Measurements from ENCODE around the gene RALGPS1.

The RALGPS1 gene

DNA sequence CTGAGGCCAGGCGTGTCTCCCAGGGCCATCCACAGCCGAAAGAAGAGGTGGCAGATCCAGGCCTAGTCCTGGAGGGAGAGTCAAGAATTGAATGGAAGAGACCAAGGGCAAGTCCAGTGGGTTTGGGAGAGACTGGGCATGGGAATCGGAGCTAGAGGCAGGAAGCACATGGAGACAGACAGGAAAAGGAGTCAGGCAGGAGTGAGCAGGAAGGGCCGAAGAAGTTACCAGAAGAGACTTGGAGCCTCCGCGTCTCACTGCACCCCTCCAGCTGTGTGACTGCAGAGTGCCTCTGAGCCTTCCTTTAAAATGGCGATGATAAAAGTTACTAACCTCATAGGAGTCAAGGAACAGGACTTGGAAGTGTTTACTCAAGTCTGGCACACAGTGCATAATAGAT is 272.2 kb downstream of the RALGPS1 start:
- H3K4me3 Mint-ChIP-seq, result no peak overlapping the region
- intact Hi-C loops (cut with micrococcal nuclease), result no loop called here
- no peak overlapping the region for H3K27ac Mint-ChIP-seq
- no peaks in the 10 kb centered on the region for H3K4me1 Mint-ChIP-seq (ENCODE audit: low read depth)
- H3K9me3 Mint-ChIP-seq, result no peaks in the 10 kb centered on the region
- H3K36me3 Mint-ChIP-seq (ENCODE audit: low read depth), result no peaks in the 10 kb centered on the region
- H3K27me3 Mint-ChIP-seq, result peaks cover 15% of the 10 kb centered on the region

GRCh38 chr9:127187231-127187956 is 272.8 kb downstream of the RALGPS1 start:
- Mint-ChIP-seq H3K4me1 (ENCODE audit: low read depth) (no peaks in the 10 kb centered on the region), H3K27ac (no peak overlapping the region)

GRCh38 chr9:127188396-127188795 is 273.8 kb downstream of the RALGPS1 start:
- intact Hi-C loops (cut with micrococcal nuclease), result no loop called here
- Mint-ChIP-seq H3K9me3 (no peaks in the 10 kb centered on the region), H3K4me1 (ENCODE audit: low read depth) (no peaks in the 10 kb centered on the region)

More at GRCh38 chr9:127187231-127187956, 272.8 kb downstream of the RALGPS1 start:
- Mint-ChIP-seq H3K9me3 (no peaks in the 10 kb centered on the region), H3K36me3 (ENCODE audit: low read depth) (no peaks in the 10 kb centered on the region), H3K4me3 (no peak overlapping the region), H3K27me3 (peaks cover 18% of the 10 kb centered on the region)
- intact Hi-C loops (cut with micrococcal nuclease), result no loop called here

DNA sequence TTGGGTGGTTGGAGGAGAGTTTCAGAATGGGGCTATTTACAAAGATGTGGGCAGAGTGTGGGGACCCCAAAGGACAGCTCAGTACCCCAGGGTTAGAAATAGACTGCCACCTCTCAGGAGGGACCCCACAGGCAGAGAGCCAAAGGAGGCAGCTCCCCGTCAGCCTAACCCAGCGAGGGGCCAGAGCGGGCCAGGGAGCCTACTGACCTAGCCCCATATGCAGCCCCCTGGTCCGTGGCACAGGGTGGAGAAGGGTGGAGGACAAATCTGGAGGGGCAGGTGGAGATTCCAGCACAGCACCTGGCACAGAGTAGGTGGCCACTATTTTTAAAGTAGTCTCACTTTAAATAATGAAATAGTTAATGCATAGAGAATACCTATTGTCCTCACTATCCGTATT is 275.0 kb downstream of the RALGPS1 start:
- no peaks in the 10 kb centered on the region for H3K36me3 Mint-ChIP-seq (ENCODE audit: low read depth)
- intact Hi-C loops (cut with micrococcal nuclease), result no loop called here
- H3K27me3 Mint-ChIP-seq, result peaks cover 21% of the 10 kb centered on the region
- no peaks in the 10 kb centered on the region for H3K9me3 Mint-ChIP-seq
- no peak overlapping the region for H3K27ac Mint-ChIP-seq
- H3K4me1 Mint-ChIP-seq (ENCODE audit: low read depth), result no peaks in the 10 kb centered on the region
- H3K4me3 Mint-ChIP-seq, result no peak overlapping the region

More at GRCh38 chr9:127188396-127188795, 273.8 kb downstream of the RALGPS1 start:
- Mint-ChIP-seq H3K27ac (no peak overlapping the region), H3K4me3 (no peak overlapping the region), H3K27me3 (peaks cover 21% of the 10 kb centered on the region), H3K36me3 (ENCODE audit: low read depth) (no peaks in the 10 kb centered on the region)

DNA sequence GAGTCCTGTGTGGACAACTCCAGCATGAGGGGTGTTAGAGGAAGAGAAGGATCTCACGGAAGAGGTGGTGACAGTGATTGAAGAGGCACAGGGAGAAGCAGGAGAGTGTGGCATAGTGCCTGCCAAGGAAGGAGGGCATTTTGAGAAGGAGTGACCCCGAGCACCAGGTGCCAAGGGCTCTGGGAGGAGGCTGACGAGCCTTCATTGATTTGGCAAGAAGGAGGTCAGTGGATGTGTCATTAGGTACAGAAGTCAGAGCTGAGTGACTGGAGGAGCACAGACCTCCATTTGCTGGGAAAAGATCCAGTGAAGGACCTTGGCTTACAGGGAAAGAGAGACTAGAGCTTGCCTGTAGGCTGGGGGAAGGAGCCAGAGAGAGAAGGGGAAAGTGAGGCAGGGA is 278.2 kb downstream of the RALGPS1 start:
- no peaks in the 10 kb centered on the region for H3K9me3 Mint-ChIP-seq
- intact Hi-C loops (cut with micrococcal nuclease), result no loop called here
- H3K27ac Mint-ChIP-seq, result no peak overlapping the region
- no peaks in the 10 kb centered on the region for H3K36me3 Mint-ChIP-seq (ENCODE audit: low read depth)
- H3K4me1 Mint-ChIP-seq (ENCODE audit: low read depth), result no peaks in the 10 kb centered on the region
- no peak overlapping the region for H3K4me3 Mint-ChIP-seq
- peaks cover 25% of the 10 kb centered on the region for H3K27me3 Mint-ChIP-seq

DNA sequence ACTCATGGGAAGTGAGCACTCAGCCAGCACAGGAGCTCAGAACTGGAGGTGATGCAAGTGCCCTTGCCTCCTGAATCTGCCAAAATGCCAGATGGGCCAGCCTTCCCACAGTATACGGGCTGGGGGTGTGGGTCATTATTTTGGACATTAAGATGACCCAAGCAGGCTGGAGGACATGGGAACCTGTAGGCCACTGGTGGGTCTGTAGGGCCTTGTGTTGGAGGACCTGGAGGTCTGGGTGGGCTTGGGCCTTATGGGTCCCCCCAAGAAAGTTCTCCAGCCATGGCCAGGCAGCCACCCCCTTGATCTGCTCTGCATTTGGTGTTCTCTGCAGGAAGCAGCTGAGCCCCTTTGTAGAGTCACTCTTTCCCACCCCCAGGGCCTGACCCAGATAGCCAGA is 278.9 kb downstream of the RALGPS1 start:
- Mint-ChIP-seq H3K27me3 (peaks cover 31% of the 10 kb centered on the region), H3K4me1 (ENCODE audit: low read depth) (no peaks in the 10 kb centered on the region), H3K9me3 (no peaks in the 10 kb centered on the region), H3K4me3 (no peak overlapping the region), H3K36me3 (ENCODE audit: low read depth) (no peaks in the 10 kb centered on the region), H3K27ac (no peak overlapping the region)
- intact Hi-C loops (cut with micrococcal nuclease), result no loop called here

GRCh38 chr9:127194881-127195713 is 280.5 kb downstream of the RALGPS1 start:
- H3K4me3 Mint-ChIP-seq, result no peak overlapping the region
- H3K27me3 Mint-ChIP-seq, result peaks cover 31% of the 10 kb centered on the region
- no peaks in the 10 kb centered on the region for H3K4me1 Mint-ChIP-seq (ENCODE audit: low read depth)
- no peaks in the 10 kb centered on the region for H3K36me3 Mint-ChIP-seq (ENCODE audit: low read depth)
- no peak overlapping the region for H3K27ac Mint-ChIP-seq
- H3K9me3 Mint-ChIP-seq, result no peaks in the 10 kb centered on the region
- intact Hi-C loops (cut with micrococcal nuclease), result no loop called here

GRCh38 chr9:127195976-127196825 is 281.6 kb downstream of the RALGPS1 start:
- intact Hi-C loops (cut with micrococcal nuclease), result no loop called here
- peaks cover 28% of the 10 kb centered on the region for H3K27me3 Mint-ChIP-seq
- H3K27ac Mint-ChIP-seq, result no peak overlapping the region
- no peaks in the 10 kb centered on the region for H3K9me3 Mint-ChIP-seq
- no peak overlapping the region for H3K4me3 Mint-ChIP-seq
- H3K36me3 Mint-ChIP-seq (ENCODE audit: low read depth), result no peaks in the 10 kb centered on the region
- H3K4me1 Mint-ChIP-seq (ENCODE audit: low read depth), result no peaks in the 10 kb centered on the region

GRCh38 chr9:127196826-127197145 is 282.2 kb downstream of the RALGPS1 start:
- no peak overlapping the region for H3K27ac Mint-ChIP-seq
- H3K27me3 Mint-ChIP-seq, result peaks cover 24% of the 10 kb centered on the region
- intact Hi-C loops (cut with micrococcal nuclease), result no loop called here
- H3K4me3 Mint-ChIP-seq, result no peak overlapping the region
- H3K36me3 Mint-ChIP-seq (ENCODE audit: low read depth), result no peaks in the 10 kb centered on the region
- H3K4me1 Mint-ChIP-seq (ENCODE audit: low read depth), result no peaks in the 10 kb centered on the region
- no peaks in the 10 kb centered on the region for H3K9me3 Mint-ChIP-seq

DNA sequence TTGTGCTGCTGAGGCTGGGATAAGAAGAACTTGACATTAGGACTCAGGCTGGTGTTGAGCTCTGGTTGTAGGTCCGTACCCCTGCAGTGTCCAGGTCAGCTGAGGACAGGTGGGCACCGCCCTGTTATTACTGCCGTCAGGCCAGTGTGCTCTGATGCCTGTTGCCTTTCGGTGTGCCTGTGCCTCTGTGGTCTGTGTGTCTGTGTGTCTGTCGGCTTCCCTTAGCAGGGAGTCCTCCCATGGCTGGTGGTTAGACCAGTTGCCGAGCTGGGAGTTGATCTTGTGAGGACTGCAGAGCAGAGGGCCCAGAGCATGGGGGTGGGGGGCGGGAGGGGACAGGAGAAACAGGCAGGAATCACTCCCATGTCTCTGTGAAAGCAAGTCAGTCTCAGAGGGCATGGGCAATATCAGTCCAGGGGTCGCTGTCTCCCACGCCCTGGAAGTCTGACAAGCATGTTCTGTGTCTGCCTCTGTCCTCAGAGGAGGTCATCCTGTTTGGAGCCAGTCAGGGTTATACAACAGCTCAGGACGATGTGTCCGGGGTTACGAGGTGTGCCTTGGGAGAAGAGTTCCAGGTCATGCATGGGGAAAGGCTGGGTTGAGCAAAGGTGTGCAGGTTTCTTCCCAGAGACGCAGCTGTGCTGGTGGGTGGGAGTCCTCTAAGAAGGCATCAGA is 282.7 kb downstream of the RALGPS1 start:
- Mint-ChIP-seq H3K4me3 (no peak overlapping the region), H3K36me3 (ENCODE audit: low read depth) (no peaks in the 10 kb centered on the region), H3K4me1 (ENCODE audit: low read depth) (no peaks in the 10 kb centered on the region), H3K9me3 (no peaks in the 10 kb centered on the region), H3K27ac (no peak overlapping the region), H3K27me3 (peaks cover 19% of the 10 kb centered on the region)
- intact Hi-C loops (cut with micrococcal nuclease), result no loop called here

DNA sequence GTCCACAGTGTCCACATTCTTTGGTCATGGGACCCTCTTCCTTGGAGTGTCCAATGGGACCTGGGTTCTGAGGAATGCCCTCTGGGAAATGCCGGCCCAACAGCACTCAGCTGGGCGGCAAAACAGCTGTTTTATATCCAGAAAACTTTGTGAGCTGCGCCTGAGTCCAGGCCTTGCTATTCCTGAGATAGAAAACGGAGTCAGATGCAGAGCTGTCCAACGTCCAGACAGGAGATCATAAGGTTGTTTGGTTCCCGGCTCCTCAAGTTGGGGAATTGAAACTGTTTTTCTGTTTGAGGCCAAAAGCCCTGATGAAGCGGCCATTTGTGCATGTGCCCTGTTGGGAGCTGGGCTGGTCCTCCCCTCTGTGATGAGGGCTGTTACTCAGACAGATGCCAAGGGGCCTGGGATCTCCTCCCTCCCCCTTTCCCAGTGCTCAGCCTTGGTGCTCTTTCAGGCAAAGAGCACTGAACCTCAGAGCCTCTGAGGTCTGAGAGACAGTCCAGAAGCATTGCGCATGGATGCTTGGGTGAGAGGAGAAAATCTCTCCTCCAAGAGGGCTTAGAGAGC is 283.4 kb downstream of the RALGPS1 start:
- no peaks in the 10 kb centered on the region for H3K36me3 Mint-ChIP-seq (ENCODE audit: low read depth)
- no peak overlapping the region for H3K27ac Mint-ChIP-seq
- H3K9me3 Mint-ChIP-seq, result no peaks in the 10 kb centered on the region
- H3K4me1 Mint-ChIP-seq (ENCODE audit: low read depth), result no peaks in the 10 kb centered on the region
- intact Hi-C loops (cut with micrococcal nuclease), result no loop called here
- H3K27me3 Mint-ChIP-seq, result peaks cover 14% of the 10 kb centered on the region
- no peak overlapping the region for H3K4me3 Mint-ChIP-seq

DNA sequence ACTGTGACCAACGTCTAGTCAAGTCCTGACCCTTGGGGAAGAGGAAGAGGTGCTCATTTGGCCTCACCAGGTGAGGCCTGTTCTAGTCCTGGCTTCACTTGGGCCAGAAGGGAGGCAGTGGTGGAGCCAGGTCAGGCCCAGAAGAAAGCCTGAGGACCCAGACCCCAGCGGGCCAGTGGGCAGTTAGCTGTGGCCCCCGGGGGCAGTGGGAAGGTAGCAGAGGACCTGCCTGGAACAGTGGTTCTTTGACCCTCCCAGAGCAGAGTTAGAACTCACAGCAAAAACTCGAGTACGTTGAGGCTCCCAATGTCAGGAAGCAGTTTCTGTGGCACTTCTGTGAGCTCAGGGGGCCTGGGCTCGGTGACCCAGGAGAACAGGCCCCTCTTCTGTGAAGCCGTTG is 284.0 kb downstream of the RALGPS1 start:
- intact Hi-C loops (cut with micrococcal nuclease), result no loop called here
- H3K4me1 Mint-ChIP-seq (ENCODE audit: low read depth), result no peaks in the 10 kb centered on the region
- H3K27ac Mint-ChIP-seq, result no peak overlapping the region
- peaks cover 15% of the 10 kb centered on the region for H3K27me3 Mint-ChIP-seq
- H3K9me3 Mint-ChIP-seq, result no peaks in the 10 kb centered on the region
- H3K4me3 Mint-ChIP-seq, result no peak overlapping the region
- no peaks in the 10 kb centered on the region for H3K36me3 Mint-ChIP-seq (ENCODE audit: low read depth)

DNA sequence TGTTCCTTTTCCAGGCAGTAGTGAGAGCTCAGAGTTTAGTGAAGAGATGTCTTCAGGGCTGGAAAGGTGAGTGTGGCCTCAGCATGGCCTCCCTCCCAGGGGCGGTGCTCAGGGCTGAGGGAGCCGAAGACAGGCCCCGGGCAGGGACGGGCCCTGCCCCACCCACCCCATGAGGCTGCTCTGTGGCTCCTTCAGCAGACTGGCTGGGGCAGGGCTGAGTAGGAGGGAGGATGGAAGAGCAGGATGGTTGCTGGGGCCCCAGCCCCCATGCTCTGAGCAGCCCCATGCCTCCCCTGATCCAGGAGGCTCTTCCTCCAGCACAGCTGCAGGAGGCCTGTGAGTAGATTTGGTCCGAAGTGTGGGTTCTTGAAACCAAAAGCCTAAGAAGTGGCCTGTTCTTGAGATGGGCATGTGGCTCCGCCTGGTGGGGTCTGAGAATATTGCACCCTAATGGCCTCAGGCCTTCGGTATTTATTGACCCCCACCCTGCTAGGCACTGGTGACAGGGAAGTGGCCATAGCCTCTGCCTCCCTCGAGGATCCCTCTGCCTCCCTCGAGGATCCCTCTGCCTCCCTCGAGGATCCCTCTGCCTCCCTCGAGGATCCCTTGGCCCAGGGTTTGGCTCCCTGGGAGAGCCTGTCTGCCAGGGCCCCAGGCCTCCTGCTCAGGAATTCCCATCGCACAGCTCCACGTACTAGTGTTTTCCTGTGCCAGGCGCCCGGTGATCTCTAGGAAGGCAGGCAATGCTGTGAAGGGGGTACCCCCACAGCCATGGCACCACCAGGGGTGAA is 284.6 kb downstream of the RALGPS1 start:
- peaks cover 15% of the 10 kb centered on the region for H3K27me3 Mint-ChIP-seq
- intact Hi-C loops (cut with micrococcal nuclease), result loop anchor here (1.0 kb wide), 2 partner anchors 234 to 259 kb away; no protein-coding TSS in a partner anchor
- H3K4me3 Mint-ChIP-seq, result no peak overlapping the region
- H3K4me1 Mint-ChIP-seq (ENCODE audit: low read depth), result no peaks in the 10 kb centered on the region
- no peaks in the 10 kb centered on the region for H3K9me3 Mint-ChIP-seq
- no peaks in the 10 kb centered on the region for H3K36me3 Mint-ChIP-seq (ENCODE audit: low read depth)
- H3K27ac Mint-ChIP-seq, result no peak overlapping the region
